ENCODE data around the gene NAV1. TPM values are rescaled to one million over a fixed set of nuclear protein-coding genes. Genes with fewer than 3 reads are reported as not detected.
"Not testable (repeated sequence)": the region's sequence is repeated elsewhere in the genome, so short reads cannot be mapped to it uniquely, and the experiment has no call there.

Gene NAV1
- polyA plus RNA-seq, 1 donor (not counting 4 experiments of a cell fraction or from before 2014, with no cell fraction given) = 13.2 TPM

GRCh38 chr1:201545851-201546492 is 7.0 kb downstream of the NAV1 start:
- H3K36me3 ChIP-seq (ENCODE audit: control insufficient read depth in 2 of 2, extremely low read depth in 1 of 2, insufficient read depth in 2 of 2, low read length in 2 of 2) = no peaks in the 10 kb centered on the region
- H3K27ac ChIP-seq (ENCODE audit: control insufficient read depth, insufficient read depth, low read length) = no peak overlapping the region
- H4K20me1 ChIP-seq (ENCODE audit: control insufficient read depth, extremely low read depth, insufficient read depth, low read length) = no peaks in the 10 kb centered on the region
- H3K9ac ChIP-seq (ENCODE audit: control insufficient read depth, extremely low read depth, insufficient read depth, low read length) = no peak overlapping the region
- no peaks in the 10 kb centered on the region for H3K79me2 ChIP-seq (ENCODE audit: control insufficient read depth, insufficient read depth, low read length)
- TF ChIP-seq CTCF (optimal IDR thresholded peaks at IDR 0.05 in 1 of 3, IDR thresholded peaks at IDR 0.05 in 1 of 3, conservative IDR thresholded peaks at IDR 0.05 in 1 of 3; ENCODE audit: extremely low read depth in 1 of 3, insufficient read depth in 2 of 3, low read length in 3 of 3) (peak in 1 of 3 experiments; percentile 30), EZH2 (IDR thresholded peaks at IDR 0.05; ENCODE audit: low read length) (no peak)
- dilution Hi-C loops (cut with MboI; ENCODE audit: extremely low pct_ligation_motif_present, low sequenced_read_pairs) = no loop called here
- no peaks in the 10 kb centered on the region for H3K27me3 ChIP-seq (ENCODE audit: control insufficient read depth, extremely low read depth, insufficient read depth, low read length)
- no peaks in the 10 kb centered on the region for H3K4me1 ChIP-seq (ENCODE audit: control insufficient read depth, extremely low read depth, insufficient read depth, low read length)
- FAIRE-seq (no peak), DNase-seq (ENCODE audit: low read depth, low spot score) (no peak)
- H3K4me3 ChIP-seq (ENCODE audit: control insufficient read depth in 2 of 3, extremely low read depth in 1 of 3, insufficient read depth in 2 of 3, low read depth in 1 of 3, low read length in 3 of 3) = no peak overlapping the region
- H2AFZ ChIP-seq (ENCODE audit: control insufficient read depth, low read length) = no peak overlapping the region
- H3K9me3 ChIP-seq (ENCODE audit: control insufficient read depth, low read depth, low read length) = no peaks in the 10 kb centered on the region
- no peak overlapping the region for H3K4me2 ChIP-seq (ENCODE audit: control insufficient read depth, extremely low read depth, insufficient read depth, low read depth, low read length)
- no peaks in the 10 kb centered on the region for H3K9me1 ChIP-seq (ENCODE audit: control insufficient read depth, extremely low read depth, insufficient read depth, low read length)

- H3K27ac ChIP-seq (ENCODE audit: control insufficient read depth, insufficient read depth, low read length); H3K9me3 ChIP-seq (ENCODE audit: control insufficient read depth, low read depth, low read length); H3K79me2 ChIP-seq (ENCODE audit: control insufficient read depth, insufficient read depth, low read length); H3K36me3 ChIP-seq (ENCODE audit: control insufficient read depth in 2 of 2, extremely low read depth in 1 of 2, insufficient read depth in 2 of 2, low read length in 2 of 2); FAIRE-seq; H3K4me1 ChIP-seq (ENCODE audit: control insufficient read depth, extremely low read depth, insufficient read depth, low read length); H3K4me2 ChIP-seq (ENCODE audit: control insufficient read depth, extremely low read depth, insufficient read depth, low read depth, low read length); dilution Hi-C loops (cut with MboI; ENCODE audit: extremely low pct_ligation_motif_present, low sequenced_read_pairs); H4K20me1 ChIP-seq (ENCODE audit: control insufficient read depth, extremely low read depth, insufficient read depth, low read length); H3K9me1 ChIP-seq (ENCODE audit: control insufficient read depth, extremely low read depth, insufficient read depth, low read length); DNase-seq (ENCODE audit: low read depth, low spot score); H3K9ac ChIP-seq (ENCODE audit: control insufficient read depth, extremely low read depth, insufficient read depth, low read length); H3K27me3 ChIP-seq (ENCODE audit: control insufficient read depth, extremely low read depth, insufficient read depth, low read length); H2AFZ ChIP-seq (ENCODE audit: control insufficient read depth, low read length); H3K4me3 ChIP-seq (ENCODE audit: control insufficient read depth in 2 of 3, extremely low read depth in 1 of 3, insufficient read depth in 2 of 3, low read depth in 1 of 3, low read length in 3 of 3): not testable (repeated sequence)
Measured at GRCh38 chr1:201549522-201549921, 10.6 kb downstream of the NAV1 start.

GRCh38 chr1:201551096-201551495 is 12.2 kb downstream of the NAV1 start:
- Histone ChIP-seq H3K27ac (ENCODE audit: control insufficient read depth, insufficient read depth, low read length) (no peak overlapping the region), H3K9ac (ENCODE audit: control insufficient read depth, extremely low read depth, insufficient read depth, low read length) (no peak overlapping the region), H3K36me3 (ENCODE audit: control insufficient read depth in 2 of 2, extremely low read depth in 1 of 2, insufficient read depth in 2 of 2, low read length in 2 of 2) (no peaks in the 10 kb centered on the region), H3K27me3 (ENCODE audit: control insufficient read depth, extremely low read depth, insufficient read depth, low read length) (no peaks in the 10 kb centered on the region), H4K20me1 (ENCODE audit: control insufficient read depth, extremely low read depth, insufficient read depth, low read length) (no peaks in the 10 kb centered on the region), H3K4me3 (ENCODE audit: control insufficient read depth in 2 of 3, extremely low read depth in 1 of 3, insufficient read depth in 2 of 3, low read depth in 1 of 3, low read length in 3 of 3) (no peak overlapping the region), H3K79me2 (ENCODE audit: control insufficient read depth, insufficient read depth, low read length) (no peaks in the 10 kb centered on the region), H2AFZ (ENCODE audit: control insufficient read depth, low read length) (no peak overlapping the region), H3K9me3 (ENCODE audit: control insufficient read depth, low read depth, low read length) (no peaks in the 10 kb centered on the region), H3K9me1 (ENCODE audit: control insufficient read depth, extremely low read depth, insufficient read depth, low read length) (no peaks in the 10 kb centered on the region), H3K4me1 (ENCODE audit: control insufficient read depth, extremely low read depth, insufficient read depth, low read length) (no peaks in the 10 kb centered on the region), H3K4me2 (ENCODE audit: control insufficient read depth, extremely low read depth, insufficient read depth, low read depth, low read length) (no peak overlapping the region)
- TF ChIP-seq CTCF (optimal IDR thresholded peaks at IDR 0.05 in 1 of 3, IDR thresholded peaks at IDR 0.05 in 1 of 3, conservative IDR thresholded peaks at IDR 0.05 in 1 of 3; ENCODE audit: extremely low read depth in 1 of 3, insufficient read depth in 2 of 3, low read length in 3 of 3) (no peak), EZH2 (IDR thresholded peaks at IDR 0.05; ENCODE audit: low read length) (no peak)
- dilution Hi-C loops (cut with MboI; ENCODE audit: extremely low pct_ligation_motif_present, low sequenced_read_pairs) = loop anchor here (25.0 kb wide), 2 partner anchors 136 to 236 kb away; no protein-coding TSS in a partner anchor
- no peak for FAIRE-seq
- DNase-seq (ENCODE audit: low read depth, low spot score) = no peak
